GM23338 (cell line): Measurements from ENCODE around the gene TRIM72. TPM values are rescaled to one million over a fixed set of nuclear protein-coding genes. Genes with fewer than 3 reads are reported as not detected.

Source experiments
- ATAC-seq: fragments of 200-7000 bp; cut with Tn5 transposase; 3 replicates; pipeline ENCODE4 v1.9.1; 2020
- DNase-seq: peaks from one replicate; pipeline ENCODE4 v3.0.0-alpha.2; 2015; ENCODE audit warnings: low spot score
- H2AFZ ChIP-seq: fragments of 200-600 bp; sonication (generic); 2 replicates; pipeline ENCODE4 v1.8.0; 2016; ENCODE audit warnings: antibody characterized with exemption, mild to moderate bottlenecking, moderate library complexity
- H3F3A ChIP-seq: fragments of 200-600 bp; sonication (generic); replicated peaks from 2 replicates; pipeline ENCODE4 v1.8.0; 2017; ENCODE audit warnings: antibody characterized with exemption, mixed run types, low read depth
- H3K27ac ChIP-seq: fragments of 200-600 bp; sonication (generic); 2 replicates; pipeline ENCODE4 v1.6.1; 2016; ENCODE audit warnings: low read depth
- H3K27me3 ChIP-seq: fragments of 200-600 bp; sonication (generic); 2 replicates; pipeline ENCODE4 v1.8.0; 2016; ENCODE audit warnings: mild to moderate bottlenecking, mixed run types, moderate library complexity; ENCODE audit not compliant: insufficient read depth
- H3K36me3 ChIP-seq: fragments of 200-600 bp; sonication (generic); 2 replicates; pipeline ENCODE4 v1.8.0; 2016; ENCODE audit warnings: mild to moderate bottlenecking; ENCODE audit not compliant: insufficient read depth
- H3K4me1 ChIP-seq: fragments of 200-600 bp; sonication (generic); 2 replicates; pipeline ENCODE4 v1.8.0; 2016; ENCODE audit warnings: mild to moderate bottlenecking, moderate library complexity; ENCODE audit not compliant: insufficient read depth
- H3K4me2 ChIP-seq: fragments of 200-600 bp; sonication (generic); 2 replicates; pipeline ENCODE4 v1.7.1; 2017; ENCODE audit warnings: mixed run types
- H3K4me3 ChIP-seq: fragments of 200-600 bp; sonication (generic); 2 replicates; pipeline ENCODE4 v1.6.1; 2016; ENCODE audit warnings: mixed run types
- H3K79me2 ChIP-seq: fragments of 200-600 bp; sonication (generic); replicated peaks from 2 replicates; pipeline ENCODE4 v1.8.0; 2017; ENCODE audit warnings: mild to moderate bottlenecking; ENCODE audit not compliant: insufficient read depth
- H3K9me2 ChIP-seq: fragments of 200-600 bp; sonication (generic); 2 replicates; pipeline ENCODE4 v1.8.0; 2017; ENCODE audit not compliant: insufficient read depth
- H4K20me1 ChIP-seq: fragments of 200-600 bp; sonication (generic); replicated peaks from 2 replicates; pipeline ENCODE4 v1.8.0; 2017; ENCODE audit warnings: mild to moderate bottlenecking; ENCODE audit not compliant: insufficient read depth
- H3K27ac Mint-ChIP-seq: 2 replicates; pipeline ENCODE4 v1.8.0; 2020; ENCODE audit warnings: inconsistent platforms, mild to moderate bottlenecking, moderate library complexity, mixed read lengths
- H3K27me3 Mint-ChIP-seq: 3 replicates; pipeline ENCODE4 v1.8.0; 2022; ENCODE audit warnings: low read depth, mild to moderate bottlenecking, moderate library complexity, mixed read lengths, inconsistent platforms; ENCODE audit not compliant: insufficient read depth, poor library complexity
- H3K36me3 Mint-ChIP-seq: 3 replicates; pipeline ENCODE4 v1.8.0; 2021; ENCODE audit warnings: low read depth, mild to moderate bottlenecking, inconsistent platforms, moderate library complexity, mixed read lengths
- H3K4me1 Mint-ChIP-seq: 3 replicates; pipeline ENCODE4 v1.8.0; 2020; ENCODE audit warnings: mild to moderate bottlenecking, inconsistent platforms, mixed read lengths
- H3K4me3 Mint-ChIP-seq: 3 replicates; pipeline ENCODE4 v1.8.0; 2021; ENCODE audit warnings: moderate library complexity, mild to moderate bottlenecking, inconsistent platforms, mixed read lengths
- H3K9me3 Mint-ChIP-seq: 3 replicates; pipeline ENCODE4 v1.8.0; 2020; ENCODE audit warnings: moderate library complexity, mild to moderate bottlenecking, inconsistent platforms, mixed read lengths
- CREB1 ChIP-seq: fragments of 250-450 bp; sonication (Bioruptor Pico); IDR thresholded peaks from 2 replicates; pipeline ENCODE4 v1.5.0; 2020; ENCODE audit warnings: low read depth, mild to moderate bottlenecking, moderate library complexity
- EZH2 ChIP-seq: fragments of 200-600 bp; sonication (generic); IDR thresholded peaks from one replicate; pipeline ENCODE4 v1.8.0; 2017; ENCODE audit warnings: antibody characterized with exemption, mild to moderate bottlenecking, low read depth; ENCODE audit not compliant: unreplicated experiment
- EZH2phosphoT487 ChIP-seq: fragments of 200-600 bp; sonication (generic); IDR thresholded peaks from one replicate; pipeline ENCODE4 v1.8.1; 2018; ENCODE audit warnings: antibody characterized with exemption; ENCODE audit not compliant: unreplicated experiment
- NANOG ChIP-seq: IDR thresholded peaks from 2 replicates; pipeline ENCODE4 v1.6.1; 2016; ENCODE audit warnings: antibody characterized with exemption, borderline replicate concordance
- STAT1 ChIP-seq: IDR thresholded peaks from one replicate; pipeline ENCODE4 v1.6.1; 2016; ENCODE audit warnings: antibody characterized with exemption; ENCODE audit not compliant: unreplicated experiment
- ZNF114 ChIP-seq: fragments of 250-450 bp; sonication (Bioruptor Pico); IDR thresholded peaks from 2 replicates; pipeline ENCODE4 v1.5.0; 2020; ENCODE audit warnings: mild to moderate bottlenecking, moderate library complexity
- ZNF331 ChIP-seq: fragments of 250-450 bp; sonication (Bioruptor Pico); IDR thresholded peaks from 2 replicates; pipeline ENCODE4 v1.5.0; 2020; ENCODE audit warnings: low read depth, mild to moderate bottlenecking, moderate library complexity
- polyA plus RNA-seq: library from polyadenylated mRNA; unstranded; fragments of >200 nt; fragmentation: Nextera tagmentation; extraction: Ambion mirVana; gene quantifications from 2 replicates; pipeline ENCODE4 v1.2.1, GENCODE V29; 2016
- total RNA-seq: library from RNA; depleted of rRNA; stranded (reverse); fragments of >200 nt; shearing (Covaris generic); gene quantifications from 2 replicates; pipeline ENCODE4 v1.2.3, GENCODE V29; 2014
- TF ChIP-seq, protein P1 (sequence below): fragments of 250-450 bp; sonication (Bioruptor Pico); IDR thresholded peaks from 2 replicates; pipeline ENCODE4 v1.5.0; 2020; ENCODE audit warnings: mild to moderate bottlenecking, moderate library complexity
- TF ChIP-seq, protein P2 (sequence below), 2 experiments: fragments of 200-600 bp in 1 of 2; sonication (generic) in 1 of 2; conservative IDR thresholded peaks; 2 replicates each; pipeline versions ENCODE4 v1.5.1 to v1.6.1; 2016 to 2017; ENCODE audit warnings: antibody characterized with exemption in 2 of 2, low read depth in 2 of 2, mild to moderate bottlenecking in 2 of 2, moderate library complexity in 1 of 2
- TF ChIP-seq, protein P3 (sequence below): IDR thresholded peaks from one replicate; pipeline ENCODE4 v1.6.1; 2018; ENCODE audit warnings: antibody characterized with exemption; ENCODE audit not compliant: unreplicated experiment

Gene TRIM72
- total and polyA plus RNA-seq, 2 experiments from 2014 or later: 0.81 to 1.3 TPM

DNA sequence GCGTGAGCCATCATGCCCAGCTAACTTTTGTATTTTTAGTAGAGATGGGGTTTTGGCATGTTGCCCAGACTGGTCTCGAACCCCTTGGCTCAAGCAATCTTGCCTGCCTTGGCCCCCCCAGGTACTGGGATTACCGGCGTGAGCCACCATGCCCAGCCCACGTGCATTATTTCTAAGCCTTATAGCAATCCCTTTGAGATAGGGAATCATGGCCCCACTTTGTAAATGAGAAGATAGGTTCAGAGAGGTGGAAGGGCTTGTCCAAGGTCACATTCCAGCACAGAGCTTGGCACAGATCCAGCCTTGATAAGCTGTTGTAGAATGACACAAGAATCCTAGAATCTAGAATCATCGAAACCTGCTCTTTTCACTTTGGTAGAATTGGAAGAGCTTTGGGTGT, 7.1 kb upstream of the TRIM72 start (continued):
- TF ChIP-seq, protein P1, sequence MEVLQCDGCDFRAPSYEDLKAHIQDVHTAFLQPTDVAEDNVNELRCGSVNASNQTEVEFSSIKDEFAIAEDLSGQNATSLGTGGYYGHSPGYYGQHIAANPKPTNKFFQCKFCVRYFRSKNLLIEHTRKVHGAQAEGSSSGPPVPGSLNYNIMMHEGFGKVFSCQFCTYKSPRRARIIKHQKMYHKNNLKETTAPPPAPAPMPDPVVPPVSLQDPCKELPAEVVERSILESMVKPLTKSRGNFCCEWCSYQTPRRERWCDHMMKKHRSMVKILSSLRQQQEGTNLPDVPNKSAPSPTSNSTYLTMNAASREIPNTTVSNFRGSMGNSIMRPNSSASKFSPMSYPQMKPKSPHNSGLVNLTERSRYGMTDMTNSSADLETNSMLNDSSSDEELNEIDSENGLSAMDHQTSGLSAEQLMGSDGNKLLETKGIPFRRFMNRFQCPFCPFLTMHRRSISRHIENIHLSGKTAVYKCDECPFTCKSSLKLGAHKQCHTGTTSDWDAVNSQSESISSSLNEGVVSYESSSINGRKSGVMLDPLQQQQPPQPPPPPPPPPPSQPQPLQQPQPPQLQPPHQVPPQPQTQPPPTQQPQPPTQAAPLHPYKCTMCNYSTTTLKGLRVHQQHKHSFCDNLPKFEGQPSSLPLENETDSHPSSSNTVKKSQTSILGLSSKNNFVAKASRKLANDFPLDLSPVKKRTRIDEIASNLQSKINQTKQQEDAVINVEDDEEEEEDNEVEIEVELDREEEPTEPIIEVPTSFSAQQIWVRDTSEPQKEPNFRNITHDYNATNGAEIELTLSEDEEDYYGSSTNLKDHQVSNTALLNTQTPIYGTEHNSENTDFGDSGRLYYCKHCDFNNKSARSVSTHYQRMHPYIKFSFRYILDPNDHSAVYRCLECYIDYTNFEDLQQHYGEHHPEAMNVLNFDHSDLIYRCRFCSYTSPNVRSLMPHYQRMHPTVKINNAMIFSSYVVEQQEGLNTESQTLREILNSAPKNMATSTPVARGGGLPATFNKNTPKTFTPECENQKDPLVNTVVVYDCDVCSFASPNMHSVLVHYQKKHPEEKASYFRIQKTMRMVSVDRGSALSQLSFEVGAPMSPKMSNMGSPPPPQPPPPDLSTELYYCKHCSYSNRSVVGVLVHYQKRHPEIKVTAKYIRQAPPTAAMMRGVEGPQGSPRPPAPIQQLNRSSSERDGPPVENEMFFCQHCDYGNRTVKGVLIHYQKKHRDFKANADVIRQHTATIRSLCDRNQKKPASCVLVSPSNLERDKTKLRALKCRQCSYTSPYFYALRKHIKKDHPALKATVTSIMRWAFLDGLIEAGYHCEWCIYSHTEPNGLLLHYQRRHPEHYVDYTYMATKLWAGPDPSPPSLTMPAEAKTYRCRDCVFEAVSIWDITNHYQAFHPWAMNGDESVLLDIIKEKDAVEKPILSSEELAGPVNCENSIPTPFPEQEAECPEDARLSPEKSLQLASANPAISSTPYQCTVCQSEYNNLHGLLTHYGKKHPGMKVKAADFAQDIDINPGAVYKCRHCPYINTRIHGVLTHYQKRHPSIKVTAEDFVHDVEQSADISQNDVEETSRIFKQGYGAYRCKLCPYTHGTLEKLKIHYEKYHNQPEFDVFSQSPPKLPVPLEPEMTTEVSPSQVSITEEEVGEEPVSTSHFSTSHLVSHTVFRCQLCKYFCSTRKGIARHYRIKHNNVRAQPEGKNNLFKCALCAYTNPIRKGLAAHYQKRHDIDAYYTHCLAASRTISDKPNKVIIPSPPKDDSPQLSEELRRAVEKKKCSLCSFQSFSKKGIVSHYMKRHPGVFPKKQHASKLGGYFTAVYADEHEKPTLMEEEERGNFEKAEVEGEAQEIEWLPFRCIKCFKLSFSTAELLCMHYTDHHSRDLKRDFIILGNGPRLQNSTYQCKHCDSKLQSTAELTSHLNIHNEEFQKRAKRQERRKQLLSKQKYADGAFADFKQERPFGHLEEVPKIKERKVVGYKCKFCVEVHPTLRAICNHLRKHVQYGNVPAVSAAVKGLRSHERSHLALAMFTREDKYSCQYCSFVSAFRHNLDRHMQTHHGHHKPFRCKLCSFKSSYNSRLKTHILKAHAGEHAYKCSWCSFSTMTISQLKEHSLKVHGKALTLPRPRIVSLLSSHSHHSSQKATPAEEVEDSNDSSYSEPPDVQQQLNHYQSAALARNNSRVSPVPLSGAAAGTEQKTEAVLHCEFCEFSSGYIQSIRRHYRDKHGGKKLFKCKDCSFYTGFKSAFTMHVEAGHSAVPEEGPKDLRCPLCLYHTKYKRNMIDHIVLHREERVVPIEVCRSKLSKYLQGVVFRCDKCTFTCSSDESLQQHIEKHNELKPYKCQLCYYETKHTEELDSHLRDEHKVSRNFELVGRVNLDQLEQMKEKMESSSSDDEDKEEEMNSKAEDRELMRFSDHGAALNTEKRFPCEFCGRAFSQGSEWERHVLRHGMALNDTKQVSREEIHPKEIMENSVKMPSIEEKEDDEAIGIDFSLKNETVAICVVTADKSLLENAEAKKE: no peak
- no peak for TF ChIP-seq EZH2
- TF ChIP-seq EZH2phosphoT487: no peak
- no peak for TF ChIP-seq ZNF331 (CRISPR knock-in tag)
- TF ChIP-seq STAT1: no peak
- TF ChIP-seq, protein P2, sequence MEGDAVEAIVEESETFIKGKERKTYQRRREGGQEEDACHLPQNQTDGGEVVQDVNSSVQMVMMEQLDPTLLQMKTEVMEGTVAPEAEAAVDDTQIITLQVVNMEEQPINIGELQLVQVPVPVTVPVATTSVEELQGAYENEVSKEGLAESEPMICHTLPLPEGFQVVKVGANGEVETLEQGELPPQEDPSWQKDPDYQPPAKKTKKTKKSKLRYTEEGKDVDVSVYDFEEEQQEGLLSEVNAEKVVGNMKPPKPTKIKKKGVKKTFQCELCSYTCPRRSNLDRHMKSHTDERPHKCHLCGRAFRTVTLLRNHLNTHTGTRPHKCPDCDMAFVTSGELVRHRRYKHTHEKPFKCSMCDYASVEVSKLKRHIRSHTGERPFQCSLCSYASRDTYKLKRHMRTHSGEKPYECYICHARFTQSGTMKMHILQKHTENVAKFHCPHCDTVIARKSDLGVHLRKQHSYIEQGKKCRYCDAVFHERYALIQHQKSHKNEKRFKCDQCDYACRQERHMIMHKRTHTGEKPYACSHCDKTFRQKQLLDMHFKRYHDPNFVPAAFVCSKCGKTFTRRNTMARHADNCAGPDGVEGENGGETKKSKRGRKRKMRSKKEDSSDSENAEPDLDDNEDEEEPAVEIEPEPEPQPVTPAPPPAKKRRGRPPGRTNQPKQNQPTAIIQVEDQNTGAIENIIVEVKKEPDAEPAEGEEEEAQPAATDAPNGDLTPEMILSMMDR (conservative IDR thresholded peaks at IDR 0.05; ENCODE audit: low read depth in 2 of 2): no peak
- no peak for TF ChIP-seq NANOG
- TF ChIP-seq CREB1: no peak

DNA sequence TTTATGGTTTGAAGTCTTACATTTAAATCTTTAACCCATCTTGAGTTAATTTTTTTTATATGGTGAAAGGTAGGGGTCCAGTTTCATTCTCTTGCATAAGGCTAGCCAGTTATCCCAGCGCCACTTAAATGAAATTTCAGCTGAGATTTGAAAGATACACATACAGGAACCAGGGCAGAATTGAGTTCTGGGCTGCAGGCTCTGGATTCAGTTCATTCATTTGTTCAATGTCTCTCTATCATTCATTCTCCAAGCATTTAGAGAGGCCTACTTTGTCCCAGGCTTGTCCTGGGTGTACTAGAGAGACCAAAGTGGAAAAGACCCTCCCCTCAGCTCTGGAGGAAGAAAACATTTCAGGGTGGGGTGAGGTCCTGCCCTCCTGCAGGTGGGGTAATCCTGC, 577 bp upstream of the TRIM72 start:
- no peak overlapping the region for H3K4me3 ChIP-seq
- H3K27ac Mint-ChIP-seq: no peak overlapping the region
- H4K20me1 ChIP-seq: no peaks in the 10 kb centered on the region
- H3K27ac ChIP-seq: no peak overlapping the region
- H3K36me3 Mint-ChIP-seq: no peaks in the 10 kb centered on the region; the same call in 2 of the 3 replicates
- peak overlapping the region; percentile 45; the same call in 1 of the 3 replicates for H3K4me3 Mint-ChIP-seq
- H3K4me2 ChIP-seq: no peak overlapping the region
- peaks cover 45% of the 10 kb centered on the region for H3K27me3 ChIP-seq
- no peaks in the 10 kb centered on the region for H3F3A ChIP-seq
- peaks cover 43% of the 10 kb centered on the region for H3K27me3 Mint-ChIP-seq
- no peak overlapping the region for H2AFZ ChIP-seq
- H3K36me3 ChIP-seq: no peaks in the 10 kb centered on the region
- peaks cover 15% of the 10 kb centered on the region for H3K4me1 ChIP-seq
- no peak for ATAC-seq
- peaks cover 29% of the 10 kb centered on the region for H3K4me1 Mint-ChIP-seq
- H3K79me2 ChIP-seq: no peaks in the 10 kb centered on the region
- H3K9me3 Mint-ChIP-seq: no peaks in the 10 kb centered on the region; the same call in 2 of the 3 replicates
- DNase-seq: no peak
- H3K9me2 ChIP-seq: no peaks in the 10 kb centered on the region
- no peak for TF ChIP-seq CREB1
- TF ChIP-seq, protein P2 (conservative IDR thresholded peaks at IDR 0.05; ENCODE audit: low read depth in 2 of 2): no peak
- TF ChIP-seq EZH2phosphoT487: no peak
- no peak for TF ChIP-seq ZNF114 (CRISPR knock-in tag)
- TF ChIP-seq STAT1: no peak
- TF ChIP-seq, protein P3, sequence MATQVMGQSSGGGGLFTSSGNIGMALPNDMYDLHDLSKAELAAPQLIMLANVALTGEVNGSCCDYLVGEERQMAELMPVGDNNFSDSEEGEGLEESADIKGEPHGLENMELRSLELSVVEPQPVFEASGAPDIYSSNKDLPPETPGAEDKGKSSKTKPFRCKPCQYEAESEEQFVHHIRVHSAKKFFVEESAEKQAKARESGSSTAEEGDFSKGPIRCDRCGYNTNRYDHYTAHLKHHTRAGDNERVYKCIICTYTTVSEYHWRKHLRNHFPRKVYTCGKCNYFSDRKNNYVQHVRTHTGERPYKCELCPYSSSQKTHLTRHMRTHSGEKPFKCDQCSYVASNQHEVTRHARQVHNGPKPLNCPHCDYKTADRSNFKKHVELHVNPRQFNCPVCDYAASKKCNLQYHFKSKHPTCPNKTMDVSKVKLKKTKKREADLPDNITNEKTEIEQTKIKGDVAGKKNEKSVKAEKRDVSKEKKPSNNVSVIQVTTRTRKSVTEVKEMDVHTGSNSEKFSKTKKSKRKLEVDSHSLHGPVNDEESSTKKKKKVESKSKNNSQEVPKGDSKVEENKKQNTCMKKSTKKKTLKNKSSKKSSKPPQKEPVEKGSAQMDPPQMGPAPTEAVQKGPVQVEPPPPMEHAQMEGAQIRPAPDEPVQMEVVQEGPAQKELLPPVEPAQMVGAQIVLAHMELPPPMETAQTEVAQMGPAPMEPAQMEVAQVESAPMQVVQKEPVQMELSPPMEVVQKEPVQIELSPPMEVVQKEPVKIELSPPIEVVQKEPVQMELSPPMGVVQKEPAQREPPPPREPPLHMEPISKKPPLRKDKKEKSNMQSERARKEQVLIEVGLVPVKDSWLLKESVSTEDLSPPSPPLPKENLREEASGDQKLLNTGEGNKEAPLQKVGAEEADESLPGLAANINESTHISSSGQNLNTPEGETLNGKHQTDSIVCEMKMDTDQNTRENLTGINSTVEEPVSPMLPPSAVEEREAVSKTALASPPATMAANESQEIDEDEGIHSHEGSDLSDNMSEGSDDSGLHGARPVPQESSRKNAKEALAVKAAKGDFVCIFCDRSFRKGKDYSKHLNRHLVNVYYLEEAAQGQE: no peak
- TF ChIP-seq NANOG: no peak
